K562 (cell line): ENCODE data around the gene FOXP4. TPM values are rescaled to one million over a fixed set of nuclear protein-coding genes. Genes with fewer than 3 reads are reported as not detected.
A peak's percentile ranks its signal among the peaks of the same experiment; 100 is the strongest.

ENCODE experiments used
- ATAC-seq: fragments of 200-7000 bp; cut with Tn5 transposase; 3 replicates; pipeline ENCODE4 v1.9.1; 2020; ENCODE audit warnings: moderate library complexity
- BruUV-seq: library from RNA; stranded (reverse); fragments of 400-500 nt; replicated peaks from 2 replicates; lab custom pipeline; 2021; lab: Mats Ljungman, UMichigan
- CTCF ChIA-PET: fragments of 300-600 bp; formaldehyde crosslinking; extraction: SDS; loops from one replicate; lab custom pipeline; 2021; ENCODE audit warnings: low intra/inter-chr PET ratio; lab: Yijun Ruan, JAX
- POLR2A ChIA-PET: fragments of 300-600, 350-650 bp; sonication (Branson Sonifier 250); formaldehyde crosslinking; extraction: SDS; loops from one replicate; lab custom pipeline; 2021; ENCODE audit warnings: antibody characterized with exemption, inconsistent platforms; lab: Yijun Ruan, JAX
- DNase-seq, 4 experiments: peaks; one replicate each; pipeline versions ENCODE4 v3.0.0 to v3.0.0-alpha.2; 2011 to 2018; ENCODE audit warnings: low spot score in 3 of 4, mixed read lengths in 3 of 4; ENCODE audit errors: extremely low read depth in 1 of 4
- FAIRE-seq: peaks from 2 replicates; lab custom pipeline; 2011; peaks lifted over from hg19 to GRCh38; lab: Jason Lieb, UNC
- H2AFZ ChIP-seq: 2 replicates; pipeline ENCODE4 v1.6.0; 2011; ENCODE audit warnings: low read depth, low read length, control low read depth, inconsistent platforms
- H3K27ac ChIP-seq: fragments of 200-600 bp; 3 replicates; pipeline ENCODE4 v1.8.0; 2011; ENCODE audit warnings: low read depth, mild to moderate bottlenecking, control low read depth, inconsistent platforms, low read length, moderate library complexity, mixed read lengths; ENCODE audit errors: extremely low read depth
- H3K27me3 ChIP-seq, 2 experiments: fragments of 300-600 bp in 1 of 2; 2 replicates in 1 of 2; 3 replicates in 1 of 2; pipeline versions ENCODE4 v1.6.0 to v1.8.0; 2011; ENCODE audit warnings: inconsistent platforms in 2 of 2, low read length in 2 of 2, mild to moderate bottlenecking in 1 of 2, mixed read lengths in 1 of 2, moderate library complexity in 1 of 2; ENCODE audit not compliant: control insufficient read depth in 2 of 2, insufficient read depth in 2 of 2
- H3K36me3 ChIP-seq: fragments of 300-600 bp; 3 replicates; pipeline ENCODE4 v1.8.0; 2011; ENCODE audit warnings: mild to moderate bottlenecking, low read length, inconsistent platforms; ENCODE audit not compliant: control insufficient read depth, insufficient read depth
- H3K4me1 ChIP-seq, 2 experiments: fragments of 200-600 bp in 1 of 2; replicated peaks in 1 of 2; 2 replicates in 1 of 2; 3 replicates in 1 of 2; pipeline versions ENCODE4 v1.5.1 to v1.8.0; 2011; ENCODE audit warnings: inconsistent platforms in 2 of 2, low read length in 2 of 2, mild to moderate bottlenecking in 1 of 2, mixed read lengths in 1 of 2, moderate library complexity in 1 of 2; ENCODE audit not compliant: control insufficient read depth in 2 of 2, insufficient read depth in 2 of 2
- H3K4me2 ChIP-seq: 2 replicates; pipeline ENCODE4 v1.6.1; 2011; ENCODE audit warnings: low read length, control low read depth, inconsistent platforms, mixed read lengths; ENCODE audit not compliant: insufficient read depth
- H3K4me3 ChIP-seq: fragments of 200-600 bp; sonication (generic), shearing (Covaris generic); 2 replicates; pipeline ENCODE4 v1.5.1; 2016; ENCODE audit warnings: control low read depth, inconsistent platforms
- H3K79me2 ChIP-seq: fragments of 200-600 bp; 3 replicates; pipeline ENCODE4 v1.8.0; 2011; ENCODE audit warnings: low read length, inconsistent platforms; ENCODE audit not compliant: control insufficient read depth, insufficient read depth
- H3K9ac ChIP-seq, 2 experiments: 2 replicates each; pipeline versions ENCODE4 v1.6.0 to v1.6.1; 2011; ENCODE audit warnings: low read depth in 2 of 2, low read length in 2 of 2, control low read depth in 1 of 2, inconsistent platforms in 1 of 2, mild to moderate bottlenecking in 1 of 2, mixed read lengths in 1 of 2; ENCODE audit not compliant: insufficient read depth in 1 of 2
- H3K9me1 ChIP-seq: one replicate; pipeline ENCODE4 v1.6.0; 2011; ENCODE audit warnings: inconsistent platforms, mild to moderate bottlenecking, low read length, moderate library complexity; ENCODE audit not compliant: control insufficient read depth, insufficient read depth
- H3K9me3 ChIP-seq: replicated peaks from 2 replicates; pipeline ENCODE4 v1.5.1; 2011; ENCODE audit warnings: low read depth, low read length, inconsistent platforms; ENCODE audit not compliant: control insufficient read depth, insufficient read depth
- H4K20me1 ChIP-seq: replicated peaks from 2 replicates; pipeline ENCODE4 v1.6.1; 2011; ENCODE audit warnings: low read length, inconsistent platforms, mixed read lengths; ENCODE audit not compliant: control insufficient read depth, insufficient read depth
- C11orf30 ChIP-seq: fragments of 450-650 bp; IDR thresholded peaks from 2 replicates; pipeline ENCODE4 v1.6.1; 2016; ENCODE audit warnings: low read depth, mild to moderate bottlenecking
- CBFA2T2 ChIP-seq: fragments of 450-650 bp; conservative IDR thresholded peaks from 2 replicates; pipeline ENCODE4 v1.6.1; 2017; ENCODE audit warnings: mild to moderate bottlenecking
- CEBPB ChIP-seq: fragments of 450-650 bp; IDR thresholded peaks from 2 replicates; pipeline ENCODE4 v1.6.1; 2016; ENCODE audit warnings: missing genetic modification characterization, missing compliant biosample characterization
- CREM ChIP-seq: IDR thresholded peaks from 2 replicates; pipeline ENCODE4 v1.6.1; 2014; ENCODE audit warnings: antibody characterized with exemption, low read depth
- EP400 ChIP-seq: fragments of 450-650 bp; IDR thresholded peaks from 2 replicates; pipeline ENCODE4 v1.6.1; 2017; ENCODE audit warnings: antibody characterized with exemption, mild to moderate bottlenecking, moderate library complexity
- GABPB1 ChIP-seq: sonication (generic); formaldehyde crosslinking; IDR thresholded peaks from 2 replicates; pipeline ENCODE4 v1.8.0; 2022; ENCODE audit warnings: mild to moderate bottlenecking, missing genetic modification reagents
- HMGXB4 ChIP-seq: sonication (generic); formaldehyde crosslinking; IDR thresholded peaks from 2 replicates; pipeline ENCODE4 v1.8.1; 2023; ENCODE audit warnings: mild to moderate bottlenecking, missing genetic modification reagents
- HNRNPH1 ChIP-seq: fragments of 200-400 bp; formaldehyde crosslinking; optimal IDR thresholded peaks from 2 replicates; pipeline ENCODE3; 2017; ENCODE audit warnings: low read depth, mild to moderate bottlenecking, low read length, moderate library complexity
- KLF16 ChIP-seq: IDR thresholded peaks from 2 replicates; pipeline ENCODE4 v1.6.1; 2016; ENCODE audit warnings: antibody characterized with exemption
- NFIC ChIP-seq: fragments of 450-650 bp; IDR thresholded peaks from 2 replicates; pipeline ENCODE4 v1.6.1; 2017; ENCODE audit warnings: mild to moderate bottlenecking, inconsistent platforms
- POLR2AphosphoS2 ChIP-seq: IDR thresholded peaks from 2 replicates; pipeline ENCODE4 v1.6.1; 2012; ENCODE audit warnings: low read length, improper control_type of control experiment
- SRSF3 ChIP-seq: fragments of 200-400 bp; formaldehyde crosslinking; IDR thresholded peaks from 2 replicates; pipeline ENCODE4 v1.6.1; 2016; ENCODE audit warnings: mild to moderate bottlenecking, low read length, moderate library complexity; ENCODE audit not compliant: insufficient read depth
- ZNF12 ChIP-seq: sonication (generic); formaldehyde crosslinking; IDR thresholded peaks from 2 replicates; pipeline ENCODE4 v1.4.0; 2020; ENCODE audit warnings: mild to moderate bottlenecking, missing genetic modification reagents
- ZNF217 ChIP-seq: sonication (generic); formaldehyde crosslinking; IDR thresholded peaks from 2 replicates; pipeline ENCODE4 v1.8.0; 2022; ENCODE audit warnings: mild to moderate bottlenecking, missing genetic modification reagents
- ZNF239 ChIP-seq: fragments of 250-450 bp; sonication (Bioruptor Pico); IDR thresholded peaks from 2 replicates; pipeline ENCODE4 v1.4.0; 2020; ENCODE audit warnings: mild to moderate bottlenecking
- ZNF436 ChIP-seq: fragments of 250-450, 450-650 bp; sonication (Bioruptor Pico); formaldehyde crosslinking; IDR thresholded peaks from 2 replicates; pipeline ENCODE4 v1.7.0; 2020; ENCODE audit warnings: mild to moderate bottlenecking
- ZNF444 ChIP-seq: fragments of 250-450 bp; sonication (Bioruptor Pico); IDR thresholded peaks from 2 replicates; pipeline ENCODE4 v1.4.0; 2020; ENCODE audit warnings: mild to moderate bottlenecking, moderate library complexity
- ZNF696 ChIP-seq: fragments of 250-450 bp; sonication (Bioruptor Pico); conservative IDR thresholded peaks from 2 replicates; pipeline ENCODE4 v1.4.0; 2020; ENCODE audit warnings: mild to moderate bottlenecking, moderate library complexity
- ZNF77 ChIP-seq: fragments of 250-450 bp; sonication (Bioruptor Pico); IDR thresholded peaks from 2 replicates; pipeline ENCODE4 v1.5.0; 2020
- WGBS: fragments of 100-300 bp; shearing (Covaris generic); methylation state at CpG from one replicate; pipeline ENCODE4 v1.1.6; 2016; ENCODE audit warnings: low coverage, mixed read lengths; ENCODE audit not compliant: insufficient coverage; ENCODE audit errors: missing lambda C conversion rate; 5-methylcytosine and 5-hydroxymethylcytosine counted together
- in situ Hi-C: fragments of 300-500 bp; cut with MboI; formaldehyde crosslinking; loops from 4 replicates; pipeline ENCODE4 v1.15.0; 2018; ENCODE audit warnings: inconsistent platforms, mixed read lengths
- intact Hi-C: fragments of 100-400 bp; cut with micrococcal nuclease; formaldehyde crosslinking; loops from 2 replicates; pipeline ENCODE4 v1.14.2; 2022
- polyA plus RNA-seq, 8 experiments: library from polyadenylated mRNA; depleted of rRNA in 4 of 8; stranded (reverse) in 5 of 8; unstranded in 3 of 8; fragments of >200 nt; fragmentation: Nextera tagmentation in 2 of 8; fragmentation: Illumina TruSeq in 1 of 8; extraction: Ambion mirVana in 2 of 8; extraction: Trizol in 1 of 8; gene quantifications; 2 replicates each; pipeline versions ENCODE4 v1.2.1 to v1.2.3, GENCODE V29; 2011 to 2014; ENCODE audit warnings: inconsistent platforms in 1 of 8, missing spikeins in 1 of 8
- total RNA-seq, 7 experiments: library from RNA; depleted of rRNA in 6 of 7; stranded (reverse); fragments of >200 nt in 6 of 7; fragmentation: Illumina TruSeq in 2 of 7; extraction: Trizol in 2 of 7; gene quantifications; 2 replicates each; pipeline versions ENCODE4 v1.2.1 to v1.2.3, GENCODE V29; 2011 to 2021; ENCODE audit warnings: low replicate concordance in 1 of 7

The FOXP4 gene
- total and polyA plus RNA-seq, 9 of the 15 experiments (the other 6 are each of a cell fraction or from before 2014, with no cell fraction given) = 0.11 to 29.4 (median 2.3) TPM

DNA sequence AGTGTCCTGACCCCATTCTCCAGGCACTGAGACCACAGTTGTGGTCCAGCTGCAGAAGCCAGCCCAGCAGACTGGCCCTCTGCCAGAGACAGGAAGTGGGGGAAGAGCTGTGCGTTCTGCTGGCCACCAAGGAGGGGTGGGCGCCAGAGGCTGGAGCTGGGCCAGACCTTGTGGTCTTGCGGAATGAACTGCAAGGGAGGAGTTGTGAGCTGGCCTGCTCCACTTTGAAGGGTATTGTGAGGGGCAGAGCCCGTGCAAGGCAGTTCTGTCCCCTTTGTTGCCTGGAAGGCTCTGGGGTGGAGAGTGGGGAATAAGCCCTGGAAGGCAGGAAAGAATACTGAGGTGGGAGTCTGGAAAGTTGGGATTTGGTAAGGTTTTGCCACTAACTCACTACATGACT, 88.5 kb downstream of the FOXP4 start:
- Histone ChIP-seq H4K20me1 (peaks cover 7% of the 10 kb centered on the region; the same call in 1 of the 2 replicates), H3K9me3 (no peaks in the 10 kb centered on the region), H3K4me1 (peaks cover 0 to 21% of the 10 kb centered on the region in 2 experiments; a peak in 1 of 5 replicates), H3K27me3 (peaks cover 69 to 83% of the 10 kb centered on the region in 2 experiments), H3K79me2 (no peaks in the 10 kb centered on the region), H3K4me2 (no peak overlapping the region), H3K36me3 (no peaks in the 10 kb centered on the region), H3K9ac (no peak overlapping the region), H3K27ac (no peak overlapping the region), H3K4me3 (no peak overlapping the region), H3K9me1 (no peaks in the 10 kb centered on the region), H2AFZ (no peak overlapping the region)
- CTCF ChIA-PET = no interaction called here
- FAIRE-seq (no peak), DNase-seq (no peak), ATAC-seq (no peak)
- WGBS = 0% methylated on average over 4 of the region's 4 CpGs
- no TSS peak for BruUV-seq
- POLR2A ChIA-PET = interaction anchor here (0.6 to 0.8 kb wide), 5 partner anchors 14 to 212 kb away, joined by 3 to 4 read pairs (median 3); no protein-coding TSS in a partner anchor
- in situ Hi-C loops = no loop called here
- TF ChIP-seq ZNF12 (CRISPR knock-in tag) = no peak
- TF ChIP-seq NFIC = peak; percentile 34; the same call in 1 of the 2 replicates
- intact Hi-C loops = no loop called here

- H4K20me1 ChIP-seq = peaks cover 7% of the 10 kb centered on the region; the same call in 1 of the 2 replicates
- POLR2A ChIA-PET = no interaction called here
- no peak overlapping the region for H3K27ac ChIP-seq
- peaks cover 0 to 21% of the 10 kb centered on the region in 2 experiments; a peak in 1 of 5 replicates for H3K4me1 ChIP-seq
- H3K36me3 ChIP-seq = no peaks in the 10 kb centered on the region
- DNase-seq (no peak), ATAC-seq (no peak), FAIRE-seq (no peak)
- CTCF ChIA-PET = no interaction called here
- WGBS = 22% methylated on average over 6 of the region's 6 CpGs
- no peak overlapping the region for H3K9ac ChIP-seq
- H3K27me3 ChIP-seq = peaks cover 74 to 84% of the 10 kb centered on the region in 2 experiments
- intact Hi-C loops (no loop called here), in situ Hi-C loops (no loop called here)
- no peak overlapping the region for H3K4me2 ChIP-seq
- H3K9me3 ChIP-seq = no peaks in the 10 kb centered on the region
- BruUV-seq = no TSS peak
- no peaks in the 10 kb centered on the region for H3K9me1 ChIP-seq
- H2AFZ ChIP-seq = no peak overlapping the region
- no peaks in the 10 kb centered on the region for H3K79me2 ChIP-seq
- H3K4me3 ChIP-seq = no peak overlapping the region
- TF ChIP-seq ZNF444 (CRISPR knock-in tag) (no peak), GABPB1 (CRISPR knock-in tag) (no peak), KLF16 (no peak), ZNF77 (CRISPR knock-in tag) (no peak), CREM (no peak), SRSF3 (no peak), ZNF696 (CRISPR knock-in tag) (no peak), CEBPB (tag) (no peak), POLR2AphosphoS2 (no peak), HNRNPH1 (no peak), ZNF239 (CRISPR knock-in tag) (no peak), EP400 (no peak), C11orf30 (no peak), ZNF217 (CRISPR knock-in tag) (no peak), CBFA2T2 (no peak), ZNF436 (CRISPR knock-in tag) (no peak), HMGXB4 (CRISPR knock-in tag) (no peak)
Observed at GRCh38 chr6:41635365-41635764, 89.2 kb downstream of the FOXP4 start.
